HG02588 (cell line): Measurements from ENCODE around the gene UQCR11.
"Not testable (repeated sequence)": the region's sequence is repeated elsewhere in the genome, so short reads cannot be mapped to it uniquely, and the experiment has no call there.

Experiments used
- ATAC-seq: cut with Tn5 transposase; IDR thresholded peaks from one replicate; pipeline ENCODE4 v1.9.1; 2021; ENCODE audit warnings: mild to moderate bottlenecking, moderate library complexity; ENCODE audit not compliant: unreplicated experiment

Gene UQCR11

GRCh38 chr19:1605236-1606137 lies at the start of gene UQCR11:
UQCR11 (minus strand) TSS chr19:1605462; CDS start chr19:1605409, 53 bp downstream.
- ATAC-seq = peak; percentile 79

DNA sequence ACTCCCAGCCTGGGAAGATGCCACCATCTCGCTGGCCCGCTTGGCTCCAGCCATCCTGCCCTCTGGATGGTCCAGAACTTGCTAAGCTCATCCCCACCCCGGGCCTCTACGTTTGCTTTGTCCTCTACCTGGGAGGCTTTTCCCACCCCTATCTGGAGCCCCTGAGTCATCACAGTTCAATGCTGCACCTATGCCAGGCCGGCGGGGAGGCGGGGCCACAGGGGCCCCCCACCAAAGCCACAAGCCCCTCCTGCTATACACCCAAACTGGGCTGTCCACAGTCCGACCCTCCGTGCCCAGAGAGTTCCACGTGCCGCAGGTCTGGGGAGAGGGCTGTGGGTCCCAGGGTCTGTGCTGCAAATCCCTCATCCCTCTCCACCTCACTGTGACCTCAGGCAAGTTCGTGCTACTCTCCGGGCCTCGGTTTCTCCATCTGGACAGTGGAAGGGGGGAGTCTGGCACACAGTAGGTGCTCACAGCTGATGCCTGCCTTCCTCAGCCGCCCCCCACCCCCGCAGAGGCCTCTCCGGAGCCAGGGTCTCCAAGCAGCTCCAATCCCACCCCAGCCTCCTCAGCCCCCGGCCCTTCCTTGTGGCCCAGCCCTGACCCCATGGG lies 49.0 kb upstream of the UQCR11 start:
- no peak for ATAC-seq

GRCh38 chr19:1653300-1653628 lies 48.0 kb upstream of the UQCR11 start:
- no peak for ATAC-seq

DNA sequence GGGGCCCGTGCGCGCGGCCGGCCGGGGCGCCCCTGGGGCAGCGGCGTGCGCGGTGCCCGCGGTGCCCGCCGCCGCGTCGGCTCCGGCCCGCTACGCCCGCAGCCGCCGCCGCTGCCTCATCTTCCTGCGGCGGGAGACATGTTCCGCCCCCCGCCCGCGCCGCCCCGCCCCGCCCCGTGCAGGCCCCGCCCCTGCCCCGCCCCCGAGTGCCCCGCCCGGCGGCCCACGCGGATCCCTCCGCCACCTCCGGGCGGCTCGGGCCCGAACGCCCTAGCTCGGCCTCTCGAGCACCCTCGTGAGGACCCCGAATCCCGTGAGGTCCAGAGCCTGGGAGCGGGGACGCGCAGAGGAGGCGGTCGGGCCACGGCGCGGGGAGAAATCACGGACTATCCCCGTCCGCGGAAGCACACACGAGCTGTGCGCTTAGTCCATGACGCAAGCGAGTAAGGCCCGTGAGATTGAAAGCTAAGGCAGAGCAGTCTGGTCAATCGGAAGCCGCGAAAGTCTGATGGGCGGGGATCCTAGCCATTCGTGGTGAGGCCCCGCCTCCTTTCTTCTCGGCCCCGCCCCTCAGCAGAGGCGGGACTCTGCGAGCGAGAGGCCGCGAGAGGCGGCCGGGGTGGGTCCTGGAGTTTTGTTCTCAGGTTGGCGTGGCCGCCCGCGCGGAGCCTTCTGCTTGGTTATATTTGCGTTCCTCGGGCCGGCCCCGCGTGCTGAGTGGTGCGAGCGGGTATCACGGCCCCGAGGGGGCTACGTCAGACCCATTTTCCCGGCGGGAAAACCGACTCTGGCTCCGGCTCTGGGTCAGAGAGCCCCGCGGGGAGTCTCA lies 47.4 kb upstream of the UQCR11 start, which contains the start of gene TCF3:
TSS of gene TCF3 (minus strand) at position 145 of the 829 bp plus-strand sequence. CDS start 2,367 bp downstream, outside the sequence.
- ATAC-seq = peak; percentile 59

DNA sequence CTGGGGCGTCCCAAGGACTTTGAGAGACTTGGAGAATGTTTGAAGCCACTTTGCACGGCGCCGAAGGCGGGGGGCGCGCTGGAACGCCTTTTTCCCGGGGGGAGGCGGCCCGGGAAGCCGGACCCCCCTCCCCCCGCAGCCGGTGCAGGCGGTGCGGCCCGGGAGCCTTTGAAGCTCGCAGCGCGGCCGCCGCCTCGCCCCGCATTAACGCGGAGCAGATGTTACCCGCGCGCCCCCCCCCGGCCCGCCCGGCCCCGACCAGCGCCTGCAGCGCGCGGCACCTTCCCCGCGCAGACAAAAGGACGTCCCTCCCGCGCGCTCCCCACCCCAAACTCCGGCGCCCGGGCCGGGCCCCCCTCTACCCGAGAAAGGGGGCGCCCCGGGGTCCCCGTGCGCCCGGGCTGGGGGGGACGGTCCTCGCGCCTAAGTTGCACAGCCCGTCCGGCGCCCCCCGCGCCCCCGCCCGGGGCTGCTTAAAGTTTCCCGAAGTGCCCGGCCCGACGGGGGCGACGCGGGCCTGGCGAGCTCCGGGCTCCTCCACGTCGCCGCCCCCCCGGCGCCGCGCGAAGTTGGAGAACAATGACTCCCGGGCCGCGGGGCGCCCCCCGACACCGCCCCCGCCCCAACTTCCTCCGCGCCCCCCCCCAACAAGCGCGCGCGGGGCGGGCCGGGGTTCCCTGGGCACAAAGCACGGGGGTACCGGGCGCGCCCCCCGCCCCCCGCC lies 46.5 kb upstream of the UQCR11 start:
- ATAC-seq = peak; percentile 2

GRCh38 chr19:1650650-1651567 lies 45.6 kb upstream of the UQCR11 start:
- ATAC-seq = no peak

DNA sequence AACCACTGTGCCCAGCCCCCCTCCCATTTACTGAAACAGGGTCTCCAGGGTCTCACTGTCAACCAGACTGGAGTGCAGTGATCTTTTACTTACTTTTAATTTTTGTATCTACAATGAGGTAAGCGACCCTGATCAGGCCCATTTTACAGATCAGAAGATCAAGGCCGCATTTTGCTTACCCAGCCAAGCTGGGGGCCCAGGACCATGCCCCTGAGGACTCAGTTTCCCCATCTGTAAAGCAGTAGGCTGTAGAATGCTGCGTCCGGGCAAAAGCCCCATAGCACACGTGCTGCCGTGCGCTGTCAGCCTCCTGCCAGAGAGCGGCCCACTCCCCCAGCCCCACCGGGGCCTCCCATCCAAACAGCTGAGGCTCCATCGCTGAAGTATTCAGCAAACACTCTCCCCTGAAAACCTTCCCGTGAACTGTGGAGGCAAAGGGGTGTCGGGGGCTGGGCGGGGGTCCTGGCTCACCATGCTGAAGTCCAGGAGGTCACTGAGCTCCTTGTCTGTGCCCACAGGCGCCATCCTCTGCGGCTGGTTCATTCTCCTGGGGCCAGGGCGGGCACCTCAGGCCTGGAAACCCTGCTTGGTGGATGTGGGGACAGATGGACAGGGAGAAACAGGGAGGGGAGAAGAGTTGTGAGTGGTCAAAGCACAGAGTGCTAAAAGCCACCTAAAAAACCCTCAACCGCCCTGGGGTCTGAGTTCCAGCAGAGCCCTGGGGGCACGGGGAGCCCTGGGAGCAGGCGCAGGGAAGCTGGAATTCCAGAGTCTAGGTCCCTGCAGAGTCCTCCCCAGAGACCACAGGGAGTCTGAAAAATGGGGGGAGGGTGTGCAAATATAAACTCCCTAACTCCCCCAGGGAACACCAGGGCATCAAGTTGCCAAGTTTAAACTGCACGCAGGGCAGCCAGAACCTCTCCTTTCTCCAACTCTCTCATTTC lies 44.7 kb upstream of the UQCR11 start:
- no peak for ATAC-seq

DNA sequence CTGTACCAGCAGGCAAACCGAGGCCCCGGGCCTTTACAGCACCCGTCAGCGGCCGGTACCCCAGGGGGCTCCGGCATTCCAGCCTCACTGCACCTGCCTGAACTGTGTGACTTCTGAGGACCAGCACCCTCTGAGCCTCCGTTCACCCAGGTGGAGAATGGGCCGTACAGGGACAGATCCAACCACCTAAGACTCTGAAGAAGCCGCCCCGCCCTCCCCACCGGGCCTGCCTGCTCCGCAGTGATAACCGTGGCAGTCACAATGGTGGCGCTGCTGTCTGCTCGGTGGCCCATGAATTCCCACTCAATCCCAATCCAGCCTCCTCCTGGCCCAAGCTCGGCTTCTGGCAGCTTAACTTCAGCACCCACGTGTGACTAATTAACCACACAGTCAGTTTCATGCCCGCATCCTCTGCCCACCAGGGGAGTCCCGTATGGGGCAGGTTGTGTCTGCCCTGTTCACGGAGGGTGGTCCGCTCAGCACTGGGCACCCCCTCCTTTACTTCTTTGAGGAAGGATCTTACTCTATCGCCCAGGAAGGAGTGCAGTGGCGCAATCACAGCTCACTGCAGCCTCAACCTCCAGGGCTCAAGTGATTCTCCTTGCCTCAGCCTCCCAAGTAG lies 43.8 kb upstream of the UQCR11 start:
- no peak for ATAC-seq

DNA sequence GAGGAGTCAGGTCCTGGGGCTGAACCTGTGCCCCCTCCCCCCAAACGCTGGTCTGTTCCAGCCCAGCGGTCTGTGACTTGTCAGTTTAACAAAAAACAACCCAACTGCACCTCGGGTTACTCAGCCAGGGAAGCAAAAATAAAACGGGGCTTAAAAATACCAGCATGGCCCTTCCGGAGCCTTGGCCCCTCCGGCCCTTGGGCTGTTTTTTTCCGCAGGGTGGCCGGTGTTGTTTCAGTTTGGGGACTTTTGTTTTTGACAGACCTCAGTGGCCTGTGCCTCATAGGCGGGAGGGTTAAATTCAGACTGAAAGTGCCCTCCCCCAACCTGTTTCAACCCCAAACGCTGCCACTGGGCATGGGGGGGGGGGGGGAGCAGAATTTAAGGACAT lies 43.2 kb upstream of the UQCR11 start:
- ATAC-seq = no peak

DNA sequence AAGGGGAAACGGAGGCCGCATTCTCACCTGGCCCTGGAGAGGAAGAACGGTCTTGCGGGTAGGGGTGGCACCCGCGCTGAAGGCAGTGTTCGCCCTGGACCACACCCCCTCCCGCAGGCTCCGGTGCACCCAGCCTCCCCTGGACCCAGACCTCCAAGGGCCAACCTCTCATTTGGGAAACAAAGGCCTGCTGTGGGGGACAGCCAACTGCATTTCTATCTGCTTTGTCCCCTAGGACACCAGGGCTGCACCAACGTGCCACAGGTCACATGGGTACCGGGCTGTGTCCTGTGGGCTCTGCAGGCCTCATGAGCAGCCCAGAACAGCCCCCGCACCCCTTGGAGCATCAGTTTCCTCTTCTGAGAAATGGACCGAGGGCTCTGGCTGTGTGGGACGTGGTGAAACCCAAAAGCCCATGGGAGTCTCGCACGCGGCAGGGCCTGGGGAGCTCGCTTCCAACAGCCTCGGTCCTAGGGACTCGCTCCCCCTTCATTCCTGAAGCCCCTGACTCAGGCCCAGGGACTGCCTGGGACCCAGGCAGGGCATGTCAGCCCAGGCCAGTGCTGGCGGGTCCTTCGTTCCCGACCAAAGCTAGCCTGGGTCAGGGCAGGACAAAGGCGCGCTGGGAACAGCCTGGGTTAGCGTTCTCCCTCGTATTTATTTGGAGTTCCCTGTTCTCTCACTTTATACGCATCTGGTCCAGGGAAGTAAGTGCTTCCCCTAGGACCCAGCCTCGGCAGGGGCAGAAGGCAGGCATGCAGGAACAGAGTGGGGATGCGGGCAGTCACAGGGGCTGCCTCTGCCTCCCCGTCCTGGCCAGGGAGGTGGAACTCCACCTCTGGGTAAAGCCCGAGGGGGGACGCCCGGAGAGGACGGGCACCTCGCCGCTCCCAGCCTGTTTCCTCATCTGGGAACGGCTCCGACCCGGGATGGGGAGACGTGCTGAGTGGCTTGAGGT lies 42.5 kb upstream of the UQCR11 start:
- no peak for ATAC-seq

DNA sequence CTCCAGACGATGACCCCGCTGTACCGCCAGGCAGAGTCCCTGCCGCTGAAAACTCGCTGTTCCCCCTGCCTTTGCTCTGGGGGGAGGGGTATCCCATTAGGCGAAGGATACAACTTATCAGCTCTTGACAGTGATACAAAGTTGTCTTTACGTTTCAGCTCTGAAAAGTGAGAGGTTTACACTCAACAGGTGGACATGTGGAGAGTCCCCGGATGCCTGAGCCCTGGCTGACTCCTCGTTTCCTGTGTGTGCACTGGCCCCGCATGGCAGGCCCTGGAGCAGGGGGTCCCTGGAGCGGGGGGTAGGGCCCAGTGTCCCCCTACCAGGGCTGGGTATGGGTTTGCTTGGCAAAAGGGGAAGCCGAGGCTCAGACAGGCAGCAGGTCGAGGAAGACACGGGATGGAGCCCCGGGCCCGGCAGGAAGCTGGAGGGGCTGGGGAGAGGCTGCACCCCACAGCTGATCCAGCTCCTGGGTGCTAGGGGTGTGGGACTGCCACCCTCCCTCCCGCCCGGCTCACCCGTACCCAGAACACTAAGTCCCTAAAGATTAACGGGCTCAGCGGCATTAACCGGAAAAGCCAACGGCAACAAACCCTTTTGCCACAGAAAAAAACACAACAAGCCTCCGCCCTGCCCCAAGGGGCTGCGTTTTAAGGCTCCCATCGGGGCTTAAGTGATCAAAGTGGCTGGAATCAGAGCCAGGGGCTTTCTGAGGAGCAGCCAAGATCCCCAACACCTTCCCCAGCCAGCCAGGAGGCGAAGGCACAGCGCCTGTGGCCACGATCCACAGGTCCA lies 41.6 kb upstream of the UQCR11 start:
- no peak for ATAC-seq

GRCh38 chr19:1646149-1646548 lies 40.9 kb upstream of the UQCR11 start:
- ATAC-seq = no peak

GRCh38 chr19:1645299-1645698 lies 40.0 kb upstream of the UQCR11 start:
- no peak for ATAC-seq

DNA sequence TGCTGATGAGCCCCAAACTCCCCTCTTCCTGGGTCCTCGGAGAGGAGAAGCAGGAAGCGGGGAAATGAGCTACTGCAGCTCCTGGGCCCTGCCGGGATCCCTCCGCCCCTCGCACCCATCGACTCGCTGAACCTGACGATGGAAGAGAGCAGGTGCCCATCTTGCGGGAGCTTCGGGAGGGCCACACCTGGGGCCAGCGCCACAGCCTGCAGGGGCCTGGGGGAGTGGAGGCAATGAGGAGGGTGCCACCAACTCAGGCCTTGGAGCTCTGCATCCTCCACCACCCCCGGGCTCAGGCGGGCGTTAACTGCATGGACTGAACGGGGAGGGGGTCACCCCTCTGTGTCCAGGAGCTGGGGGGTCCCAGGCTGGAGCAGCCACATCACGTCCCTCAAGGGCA lies 38.8 kb upstream of the UQCR11 start:
- no peak for ATAC-seq

DNA sequence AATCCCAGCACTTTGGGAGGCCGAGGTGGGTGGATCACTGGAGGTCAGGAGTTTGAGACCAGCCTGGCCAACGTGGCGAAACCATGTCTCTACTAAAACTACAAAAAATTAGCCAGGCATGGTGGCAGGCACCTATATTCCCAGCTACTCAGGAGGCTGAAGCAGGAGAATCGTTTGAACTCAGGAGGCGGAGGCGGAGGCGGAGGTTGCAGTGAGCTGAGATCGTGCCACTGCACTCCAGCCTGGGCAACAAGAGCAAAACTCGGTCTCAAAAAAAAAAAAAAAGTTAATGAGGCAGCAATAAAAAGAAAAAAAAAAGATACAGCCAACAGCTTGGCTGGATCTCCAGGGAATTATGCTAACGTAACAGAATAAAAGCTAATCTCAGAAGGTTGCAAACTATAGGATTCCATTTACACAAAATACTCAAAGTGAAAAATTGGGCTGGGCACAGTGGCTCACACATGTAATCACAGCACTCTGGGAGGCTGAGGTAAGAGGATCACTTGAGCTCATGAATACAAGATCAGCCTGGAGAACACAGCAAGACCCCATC lies 35.7 kb upstream of the UQCR11 start:
- not testable (repeated sequence) for ATAC-seq
